ENCODE results near the gene ATP2A2.
"Not testable (repeated sequence)": the region's sequence is repeated elsewhere in the genome, so short reads cannot be mapped to it uniquely, and the experiment has no call there.

Gene ATP2A2

DNA sequence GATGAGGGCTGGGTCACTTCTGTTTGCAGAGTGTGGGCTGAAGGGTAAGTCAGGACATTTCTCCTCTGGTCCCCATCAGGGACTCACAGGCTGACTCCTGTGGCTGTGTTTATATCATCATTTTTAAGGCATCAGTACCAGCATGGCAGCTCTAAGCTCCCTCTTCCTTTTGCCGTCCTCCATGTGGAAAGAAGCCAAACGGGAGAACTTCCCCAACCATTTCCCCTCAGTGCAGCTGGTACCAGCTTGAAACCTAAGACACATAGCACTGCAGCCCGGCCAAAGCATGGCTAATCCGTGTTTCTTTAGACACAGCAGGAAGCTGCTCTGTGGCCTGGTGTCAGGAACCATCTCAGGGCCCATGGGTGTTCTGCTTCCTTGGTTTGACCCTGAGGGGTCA lies 31.9 kb upstream of the ATP2A2 start:
- H3K4me3 ChIP-seq (ENCODE audit: control insufficient read depth, low read depth, low read length) = no peak overlapping the region
- DNase-seq (ENCODE audit: low read depth) = no peak
- TF ChIP-seq, protein P1, sequence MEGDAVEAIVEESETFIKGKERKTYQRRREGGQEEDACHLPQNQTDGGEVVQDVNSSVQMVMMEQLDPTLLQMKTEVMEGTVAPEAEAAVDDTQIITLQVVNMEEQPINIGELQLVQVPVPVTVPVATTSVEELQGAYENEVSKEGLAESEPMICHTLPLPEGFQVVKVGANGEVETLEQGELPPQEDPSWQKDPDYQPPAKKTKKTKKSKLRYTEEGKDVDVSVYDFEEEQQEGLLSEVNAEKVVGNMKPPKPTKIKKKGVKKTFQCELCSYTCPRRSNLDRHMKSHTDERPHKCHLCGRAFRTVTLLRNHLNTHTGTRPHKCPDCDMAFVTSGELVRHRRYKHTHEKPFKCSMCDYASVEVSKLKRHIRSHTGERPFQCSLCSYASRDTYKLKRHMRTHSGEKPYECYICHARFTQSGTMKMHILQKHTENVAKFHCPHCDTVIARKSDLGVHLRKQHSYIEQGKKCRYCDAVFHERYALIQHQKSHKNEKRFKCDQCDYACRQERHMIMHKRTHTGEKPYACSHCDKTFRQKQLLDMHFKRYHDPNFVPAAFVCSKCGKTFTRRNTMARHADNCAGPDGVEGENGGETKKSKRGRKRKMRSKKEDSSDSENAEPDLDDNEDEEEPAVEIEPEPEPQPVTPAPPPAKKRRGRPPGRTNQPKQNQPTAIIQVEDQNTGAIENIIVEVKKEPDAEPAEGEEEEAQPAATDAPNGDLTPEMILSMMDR (IDR thresholded peaks at IDR 0.05; ENCODE audit: control insufficient read depth, insufficient read depth, low read depth, low read length, missing control alignments) = no peak

DNA sequence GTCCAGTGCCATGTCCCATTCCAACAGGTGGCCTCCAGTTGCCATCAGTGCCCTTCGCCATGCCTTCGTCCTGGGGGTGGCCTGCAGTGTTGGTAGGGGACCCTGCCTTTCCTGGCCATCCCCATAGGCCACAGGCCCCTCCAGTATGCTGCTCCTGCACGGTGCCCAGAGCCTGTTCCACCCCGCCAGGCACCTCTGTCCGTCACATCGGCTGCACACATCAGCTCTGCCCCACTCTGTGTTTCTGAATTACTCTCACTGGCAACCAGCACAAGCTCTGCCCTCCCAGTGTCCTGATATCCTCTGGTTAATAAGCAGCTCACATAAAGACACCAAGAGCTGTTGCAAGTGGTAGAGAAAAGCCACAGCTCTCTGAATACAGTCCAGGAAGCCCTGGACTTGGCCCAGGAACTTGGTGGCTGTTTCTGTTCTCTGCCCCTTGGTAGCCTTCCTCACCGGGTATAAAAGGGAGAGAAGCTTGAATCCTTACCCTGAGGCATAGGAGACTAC lies 31.3 kb upstream of the ATP2A2 start:
- no peak for DNase-seq (ENCODE audit: low read depth)
- TF ChIP-seq, protein P1 (IDR thresholded peaks at IDR 0.05; ENCODE audit: control insufficient read depth, insufficient read depth, low read depth, low read length, missing control alignments) = no peak

GRCh38 chr12:110251381-110251780 lies 29.7 kb upstream of the ATP2A2 start:
- no peak for DNase-seq (ENCODE audit: low read depth)
- H3K4me3 ChIP-seq (ENCODE audit: control insufficient read depth, low read depth, low read length) = no peak overlapping the region
- TF ChIP-seq, protein P1 (IDR thresholded peaks at IDR 0.05; ENCODE audit: control insufficient read depth, insufficient read depth, low read depth, low read length, missing control alignments) = no peak

More for the DNA sequence above, 31.3 kb upstream of the ATP2A2 start:
- no peak overlapping the region for H3K4me3 ChIP-seq (ENCODE audit: control insufficient read depth, low read depth, low read length)

DNA sequence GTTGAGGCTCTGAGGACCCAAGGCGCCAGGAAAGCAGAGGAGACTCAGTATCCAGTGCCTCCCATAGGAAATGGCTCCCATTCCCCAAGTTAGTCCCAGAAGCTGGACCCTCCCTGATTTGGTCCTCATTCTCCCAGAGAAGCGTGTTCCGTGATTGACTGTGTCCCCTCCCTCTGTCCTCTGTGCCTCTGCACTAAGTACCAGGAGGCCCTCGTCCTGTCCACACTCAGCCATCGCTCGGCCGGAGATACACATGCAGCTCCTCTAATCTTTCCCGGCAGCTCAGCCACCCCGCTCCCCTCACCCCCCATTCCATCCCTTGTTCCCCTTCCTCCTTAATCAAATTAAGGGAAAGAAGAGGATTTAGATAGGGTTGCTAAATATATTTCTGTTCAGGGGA lies 28.3 kb upstream of the ATP2A2 start:
- no peak for DNase-seq (ENCODE audit: low read depth)
- no peak overlapping the region for H3K4me3 ChIP-seq (ENCODE audit: control insufficient read depth, low read depth, low read length)
- TF ChIP-seq, protein P1 (IDR thresholded peaks at IDR 0.05; ENCODE audit: control insufficient read depth, insufficient read depth, low read depth, low read length, missing control alignments) = no peak

GRCh38 chr12:110253176-110253575 lies 27.9 kb upstream of the ATP2A2 start:
- DNase-seq (ENCODE audit: low read depth) = no peak
- H3K4me3 ChIP-seq (ENCODE audit: control insufficient read depth, low read depth, low read length) = no peak overlapping the region

DNA sequence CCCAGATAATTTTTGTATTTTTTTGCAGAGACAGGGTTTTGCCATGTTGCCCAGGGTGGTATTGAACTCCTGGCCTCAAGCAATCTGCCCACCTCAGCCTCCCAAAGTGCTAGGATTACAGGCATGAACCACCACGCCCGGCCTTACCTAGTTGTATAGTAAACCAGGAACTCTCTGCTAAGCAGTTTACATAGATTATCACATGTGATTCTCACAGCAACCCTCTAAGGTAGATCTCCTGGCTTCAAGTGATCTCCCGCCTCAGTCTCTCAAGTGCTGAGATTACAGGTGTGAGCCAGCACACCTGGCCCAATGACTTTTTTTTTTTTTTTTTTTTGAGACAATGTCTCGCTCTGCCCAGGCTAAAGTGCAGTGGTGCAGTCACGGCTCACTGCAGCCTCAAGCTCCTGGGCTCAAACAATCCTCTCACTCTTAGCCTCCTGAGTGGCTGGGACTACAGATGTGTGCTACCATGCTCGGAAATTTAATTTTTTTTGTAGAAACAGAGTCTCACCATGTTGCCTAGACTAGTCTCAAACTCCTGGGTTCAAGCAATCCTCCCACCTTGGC lies 26.0 kb upstream of the ATP2A2 start:
- DNase-seq (ENCODE audit: low read depth) = no peak
- TF ChIP-seq, protein P1 (IDR thresholded peaks at IDR 0.05; ENCODE audit: control insufficient read depth, insufficient read depth, low read depth, low read length, missing control alignments) = no peak
- no peak overlapping the region for H3K4me3 ChIP-seq (ENCODE audit: control insufficient read depth, low read depth, low read length)

More at GRCh38 chr12:110253176-110253575, 27.9 kb upstream of the ATP2A2 start:
- TF ChIP-seq, protein P1 (IDR thresholded peaks at IDR 0.05; ENCODE audit: control insufficient read depth, insufficient read depth, low read depth, low read length, missing control alignments) = no peak

DNA sequence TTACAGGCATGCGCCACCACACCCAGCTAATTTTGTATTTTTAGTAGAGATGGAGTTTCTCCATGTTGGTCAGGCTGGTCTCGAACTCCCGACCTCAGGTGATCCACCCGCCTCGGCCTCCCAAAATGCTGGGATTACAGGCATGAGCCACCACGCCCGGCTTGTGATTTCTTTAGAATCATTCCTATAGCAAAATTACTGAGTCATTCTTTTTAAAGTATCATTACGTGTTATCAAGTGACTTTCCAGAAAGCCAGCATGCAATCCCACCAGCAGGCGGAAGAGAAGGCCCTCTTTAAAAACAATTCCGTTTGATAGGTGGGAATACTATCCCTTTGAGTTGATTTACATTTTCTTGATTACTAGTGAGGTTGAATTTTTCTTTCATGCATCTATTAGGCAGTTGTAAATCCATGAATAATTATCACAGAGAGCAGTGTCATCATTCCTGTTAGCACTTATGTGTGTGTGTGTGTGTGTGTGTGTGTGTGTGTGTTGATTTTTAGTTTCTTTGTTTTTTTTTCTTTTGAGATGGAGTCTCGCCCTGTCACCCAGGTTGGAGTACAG lies 25.1 kb upstream of the ATP2A2 start:
- not testable (repeated sequence) for H3K4me3 ChIP-seq (ENCODE audit: control insufficient read depth, low read depth, low read length); DNase-seq (ENCODE audit: low read depth)
